Peyer's patch (tissue), 4 donors: Measurements from ENCODE around the gene CREM.

ENCODE experiments used
- CTCF ChIP-seq, 6 experiments: fragments of 450-650 bp in 4 of 6; fragments of 200-600 bp in 2 of 6; sonication (generic) in 1 of 6; IDR thresholded peaks; one replicate each; pipeline ENCODE4 v1.5.1; 2017 to 2019; ENCODE audit warnings: antibody characterized with exemption in 6 of 6, mild to moderate bottlenecking in 3 of 6, moderate library complexity in 1 of 6
- POLR2A ChIP-seq, 2 donors: fragments of 450-650 bp; IDR thresholded peaks; one replicate each; pipeline ENCODE4 v1.5.1; 2017; ENCODE audit warnings: antibody characterized with exemption in 2 of 2, mild to moderate bottlenecking in 2 of 2, moderate library complexity in 2 of 2

- TF ChIP-seq CTCF (IDR thresholded peaks at IDR 0.05) (no peak), POLR2A (IDR thresholded peaks at IDR 0.05) (no peak)
Observed at GRCh38 chr10:35194471-35194870, 67.8 kb downstream of the CREM start.
